GM23338 (cell line): ENCODE results near the gene MRNIP. TPM values are rescaled to one million over a fixed set of nuclear protein-coding genes. Genes with fewer than 3 reads are reported as not detected.

ENCODE experiments used
- ATAC-seq: fragments of 200-7000 bp; cut with Tn5 transposase; 3 replicates; pipeline ENCODE4 v1.9.1; 2020
- DNase-seq: peaks from one replicate; pipeline ENCODE4 v3.0.0-alpha.2; 2015; ENCODE audit warnings: low spot score
- H2AFZ ChIP-seq: fragments of 200-600 bp; sonication (generic); 2 replicates; pipeline ENCODE4 v1.8.0; 2016; ENCODE audit warnings: antibody characterized with exemption, mild to moderate bottlenecking, moderate library complexity
- H3F3A ChIP-seq: fragments of 200-600 bp; sonication (generic); replicated peaks from 2 replicates; pipeline ENCODE4 v1.8.0; 2017; ENCODE audit warnings: antibody characterized with exemption, mixed run types, low read depth
- H3K27ac ChIP-seq: fragments of 200-600 bp; sonication (generic); 2 replicates; pipeline ENCODE4 v1.6.1; 2016; ENCODE audit warnings: low read depth
- H3K27me3 ChIP-seq: fragments of 200-600 bp; sonication (generic); 2 replicates; pipeline ENCODE4 v1.8.0; 2016; ENCODE audit warnings: mild to moderate bottlenecking, mixed run types, moderate library complexity; ENCODE audit not compliant: insufficient read depth
- H3K36me3 ChIP-seq: fragments of 200-600 bp; sonication (generic); 2 replicates; pipeline ENCODE4 v1.8.0; 2016; ENCODE audit warnings: mild to moderate bottlenecking; ENCODE audit not compliant: insufficient read depth
- H3K4me1 ChIP-seq: fragments of 200-600 bp; sonication (generic); 2 replicates; pipeline ENCODE4 v1.8.0; 2016; ENCODE audit warnings: mild to moderate bottlenecking, moderate library complexity; ENCODE audit not compliant: insufficient read depth
- H3K4me2 ChIP-seq: fragments of 200-600 bp; sonication (generic); 2 replicates; pipeline ENCODE4 v1.7.1; 2017; ENCODE audit warnings: mixed run types
- H3K4me3 ChIP-seq: fragments of 200-600 bp; sonication (generic); 2 replicates; pipeline ENCODE4 v1.6.1; 2016; ENCODE audit warnings: mixed run types
- H3K79me2 ChIP-seq: fragments of 200-600 bp; sonication (generic); replicated peaks from 2 replicates; pipeline ENCODE4 v1.8.0; 2017; ENCODE audit warnings: mild to moderate bottlenecking; ENCODE audit not compliant: insufficient read depth
- H3K9me2 ChIP-seq: fragments of 200-600 bp; sonication (generic); 2 replicates; pipeline ENCODE4 v1.8.0; 2017; ENCODE audit not compliant: insufficient read depth
- H4K20me1 ChIP-seq: fragments of 200-600 bp; sonication (generic); replicated peaks from 2 replicates; pipeline ENCODE4 v1.8.0; 2017; ENCODE audit warnings: mild to moderate bottlenecking; ENCODE audit not compliant: insufficient read depth
- H3K27ac Mint-ChIP-seq: 2 replicates; pipeline ENCODE4 v1.8.0; 2020; ENCODE audit warnings: inconsistent platforms, mild to moderate bottlenecking, moderate library complexity, mixed read lengths
- H3K27me3 Mint-ChIP-seq: 3 replicates; pipeline ENCODE4 v1.8.0; 2022; ENCODE audit warnings: low read depth, mild to moderate bottlenecking, moderate library complexity, mixed read lengths, inconsistent platforms; ENCODE audit not compliant: insufficient read depth, poor library complexity
- H3K36me3 Mint-ChIP-seq: 3 replicates; pipeline ENCODE4 v1.8.0; 2021; ENCODE audit warnings: low read depth, mild to moderate bottlenecking, inconsistent platforms, moderate library complexity, mixed read lengths
- H3K4me1 Mint-ChIP-seq: 3 replicates; pipeline ENCODE4 v1.8.0; 2020; ENCODE audit warnings: mild to moderate bottlenecking, inconsistent platforms, mixed read lengths
- H3K4me3 Mint-ChIP-seq: 3 replicates; pipeline ENCODE4 v1.8.0; 2021; ENCODE audit warnings: moderate library complexity, mild to moderate bottlenecking, inconsistent platforms, mixed read lengths
- H3K9me3 Mint-ChIP-seq: 3 replicates; pipeline ENCODE4 v1.8.0; 2020; ENCODE audit warnings: moderate library complexity, mild to moderate bottlenecking, inconsistent platforms, mixed read lengths
- CREB1 ChIP-seq: fragments of 250-450 bp; sonication (Bioruptor Pico); IDR thresholded peaks from 2 replicates; pipeline ENCODE4 v1.5.0; 2020; ENCODE audit warnings: low read depth, mild to moderate bottlenecking, moderate library complexity
- CTCF ChIP-seq, 2 experiments: fragments of 200-600 bp in 1 of 2; sonication (generic) in 1 of 2; conservative IDR thresholded peaks; 2 replicates each; pipeline versions ENCODE4 v1.5.1 to v1.6.1; 2016 to 2017; ENCODE audit warnings: antibody characterized with exemption in 2 of 2, low read depth in 2 of 2, mild to moderate bottlenecking in 2 of 2, moderate library complexity in 1 of 2
- EZH2 ChIP-seq: fragments of 200-600 bp; sonication (generic); IDR thresholded peaks from one replicate; pipeline ENCODE4 v1.8.0; 2017; ENCODE audit warnings: antibody characterized with exemption, mild to moderate bottlenecking, low read depth; ENCODE audit not compliant: unreplicated experiment
- EZH2phosphoT487 ChIP-seq: fragments of 200-600 bp; sonication (generic); IDR thresholded peaks from one replicate; pipeline ENCODE4 v1.8.1; 2018; ENCODE audit warnings: antibody characterized with exemption; ENCODE audit not compliant: unreplicated experiment
- JUNB ChIP-seq: IDR thresholded peaks from one replicate; pipeline ENCODE4 v1.6.1; 2016; ENCODE audit warnings: antibody characterized with exemption; ENCODE audit not compliant: unreplicated experiment
- POLR2AphosphoS5 ChIP-seq: IDR thresholded peaks from 2 replicates; pipeline ENCODE4 v1.6.1; 2016; ENCODE audit warnings: antibody characterized with exemption, low read depth
- REST ChIP-seq: IDR thresholded peaks from one replicate; pipeline ENCODE4 v1.6.1; 2018; ENCODE audit warnings: antibody characterized with exemption; ENCODE audit not compliant: unreplicated experiment
- STAT1 ChIP-seq: IDR thresholded peaks from one replicate; pipeline ENCODE4 v1.6.1; 2016; ENCODE audit warnings: antibody characterized with exemption; ENCODE audit not compliant: unreplicated experiment
- ZNF114 ChIP-seq: fragments of 250-450 bp; sonication (Bioruptor Pico); IDR thresholded peaks from 2 replicates; pipeline ENCODE4 v1.5.0; 2020; ENCODE audit warnings: mild to moderate bottlenecking, moderate library complexity
- ZNF331 ChIP-seq: fragments of 250-450 bp; sonication (Bioruptor Pico); IDR thresholded peaks from 2 replicates; pipeline ENCODE4 v1.5.0; 2020; ENCODE audit warnings: low read depth, mild to moderate bottlenecking, moderate library complexity
- polyA plus RNA-seq: library from polyadenylated mRNA; unstranded; fragments of >200 nt; fragmentation: Nextera tagmentation; extraction: Ambion mirVana; gene quantifications from 2 replicates; pipeline ENCODE4 v1.2.1, GENCODE V29; 2016
- total RNA-seq: library from RNA; depleted of rRNA; stranded (reverse); fragments of >200 nt; shearing (Covaris generic); gene quantifications from 2 replicates; pipeline ENCODE4 v1.2.3, GENCODE V29; 2014

The MRNIP gene
- total and polyA plus RNA-seq, 2 experiments from 2014 or later = 18.2 to 34.4 TPM

DNA sequence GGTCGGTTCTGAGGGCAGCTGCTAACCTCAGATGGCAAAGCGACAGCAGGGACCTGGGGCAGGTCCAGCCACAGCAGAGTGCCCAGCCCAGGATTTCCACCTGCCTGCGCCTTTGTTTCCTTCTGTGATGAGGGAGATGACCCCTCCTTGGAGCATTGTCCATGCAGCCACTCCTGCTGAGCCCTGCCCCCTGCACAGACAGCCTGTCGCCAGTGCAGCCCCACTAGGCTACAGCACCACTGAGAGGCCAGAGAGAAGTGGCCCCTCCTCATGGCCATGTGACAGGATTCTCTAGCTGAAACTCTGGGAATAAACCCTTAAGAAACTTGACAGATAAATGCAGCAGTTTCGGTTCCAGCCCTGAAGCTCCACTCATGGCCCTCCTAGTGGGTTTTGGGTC is 10.5 kb upstream of the MRNIP start:
- Mint-ChIP-seq H3K4me3 (no peak overlapping the region), H3K27ac (no peak overlapping the region), H3K4me1 (peaks cover 10% of the 10 kb centered on the region), H3K27me3 (peaks cover 5% of the 10 kb centered on the region), H3K9me3 (no peaks in the 10 kb centered on the region), H3K36me3 (peaks cover 29% of the 10 kb centered on the region)
- no peaks in the 10 kb centered on the region for H3K9me2 ChIP-seq
- no peak overlapping the region for H3K27ac ChIP-seq
- no peaks in the 10 kb centered on the region for H3K36me3 ChIP-seq
- TF ChIP-seq STAT1 (no peak), REST (no peak), POLR2AphosphoS5 (no peak), ZNF331 (CRISPR knock-in tag) (no peak), EZH2phosphoT487 (no peak), JUNB (no peak), EZH2 (no peak), CREB1 (CRISPR knock-in tag) (no peak)
- H3K4me2 ChIP-seq = no peak overlapping the region
- no peak overlapping the region for H2AFZ ChIP-seq
- no peak for ATAC-seq
- H3K4me1 ChIP-seq = no peaks in the 10 kb centered on the region
- no peak for DNase-seq
- no peaks in the 10 kb centered on the region; the same call in 1 of the 2 replicates for H4K20me1 ChIP-seq
- H3K4me3 ChIP-seq = no peak overlapping the region
- no peaks in the 10 kb centered on the region for H3K79me2 ChIP-seq
- no peaks in the 10 kb centered on the region for H3K27me3 ChIP-seq
- peaks cover 8% of the 10 kb centered on the region; the same call in 1 of the 2 replicates for H3F3A ChIP-seq

- Histone ChIP-seq H3K4me2 (no peak overlapping the region), H3K79me2 (no peaks in the 10 kb centered on the region), H3K36me3 (no peaks in the 10 kb centered on the region), H3K4me1 (no peaks in the 10 kb centered on the region), H3K27ac (no peak overlapping the region), H3K27me3 (no peaks in the 10 kb centered on the region), H3K4me3 (no peak overlapping the region), H3K9me2 (no peaks in the 10 kb centered on the region), H4K20me1 (no peaks in the 10 kb centered on the region; the same call in 1 of the 2 replicates), H3F3A (peaks cover 8% of the 10 kb centered on the region; the same call in 1 of the 2 replicates), H2AFZ (no peak overlapping the region)
- Mint-ChIP-seq H3K9me3 (no peaks in the 10 kb centered on the region), H3K4me1 (peaks cover 10% of the 10 kb centered on the region), H3K27me3 (peaks cover 5% of the 10 kb centered on the region), H3K4me3 (no peak overlapping the region), H3K36me3 (peaks cover 33% of the 10 kb centered on the region), H3K27ac (peak overlapping the region; percentile 65)
- DNase-seq (no peak), ATAC-seq (no peak)
- no peak for TF ChIP-seq REST
- no peak for TF ChIP-seq JUNB
- no peak for TF ChIP-seq EZH2phosphoT487
- TF ChIP-seq POLR2AphosphoS5 = no peak
- no peak for TF ChIP-seq ZNF114 (CRISPR knock-in tag)
- no peak for TF ChIP-seq CTCF (conservative IDR thresholded peaks at IDR 0.05; ENCODE audit: low read depth in 2 of 2)
- TF ChIP-seq CREB1 (CRISPR knock-in tag) = no peak
- TF ChIP-seq EZH2 = no peak
Measured at GRCh38 chr5:179868541-179868940, 9.9 kb upstream of the MRNIP start.
